HepG2 (cell line): ENCODE results near the gene CNNM1. TPM values are rescaled to one million over a fixed set of nuclear protein-coding genes. Genes with fewer than 3 reads are reported as not detected.

Experiments
- KIAA2018 ChIP-seq: sonication (generic); formaldehyde crosslinking; IDR thresholded peaks from 2 replicates; pipeline ENCODE4 v1.5.0; 2020; ENCODE audit warnings: mild to moderate bottlenecking, missing genetic modification reagents, borderline replicate concordance
- MXD3 ChIP-seq: IDR thresholded peaks from 2 replicates; pipeline ENCODE4 v1.6.1; 2016; ENCODE audit warnings: mild to moderate bottlenecking, missing biosample characterization, missing genetic modification reagents
- ZBTB33 ChIP-seq: sonication (generic); formaldehyde crosslinking; IDR thresholded peaks from 2 replicates; pipeline ENCODE4 v1.4.0; 2020; ENCODE audit warnings: missing genetic modification reagents
- ZNF557 ChIP-seq: sonication (generic); formaldehyde crosslinking; IDR thresholded peaks from 2 replicates; pipeline ENCODE4 v1.4.0; 2020; ENCODE audit warnings: missing genetic modification reagents
- ZNF839 ChIP-seq: sonication (generic); formaldehyde crosslinking; IDR thresholded peaks from 2 replicates; pipeline ENCODE4 v1.4.0; 2020; ENCODE audit warnings: missing genetic modification reagents, mild to moderate bottlenecking, borderline replicate concordance
- polyA plus RNA-seq, 8 experiments: library from polyadenylated mRNA; depleted of rRNA in 3 of 8; stranded (reverse) in 7 of 8; unstranded in 1 of 8; fragments of >200 nt; fragmentation: Illumina TruSeq in 4 of 8; extraction: Trizol in 4 of 8; gene quantifications; 2 replicates each; pipeline versions ENCODE4 v1.2.1 to v1.2.3, GENCODE V29; 2011 to 2016; ENCODE audit warnings: low read depth in 4 of 8, missing spikeins in 1 of 8, mixed read lengths in 1 of 8; ENCODE audit not compliant: insufficient read depth in 1 of 8
- total RNA-seq, 5 experiments: library from RNA; depleted of rRNA; stranded (reverse); fragments of >200 nt; fragmentation: Illumina TruSeq; extraction: Trizol; gene quantifications; 2 replicates each; pipeline ENCODE4 v1.2.3, GENCODE V29; 2016; ENCODE audit warnings: low read depth in 1 of 5
- TF ChIP-seq, protein P1 (sequence below): sonication (generic); formaldehyde crosslinking; IDR thresholded peaks from 2 replicates; pipeline ENCODE4 v1.8.1; 2022; ENCODE audit warnings: low read depth, mild to moderate bottlenecking, missing genetic modification reagents

Gene CNNM1
- total and polyA plus RNA-seq, 2 of the 13 experiments (the other 11 are each of a cell fraction or from before 2014, with no cell fraction given) = 4.3 to 9.6 TPM

- no peak for TF ChIP-seq KIAA2018
- TF ChIP-seq, protein P1, sequence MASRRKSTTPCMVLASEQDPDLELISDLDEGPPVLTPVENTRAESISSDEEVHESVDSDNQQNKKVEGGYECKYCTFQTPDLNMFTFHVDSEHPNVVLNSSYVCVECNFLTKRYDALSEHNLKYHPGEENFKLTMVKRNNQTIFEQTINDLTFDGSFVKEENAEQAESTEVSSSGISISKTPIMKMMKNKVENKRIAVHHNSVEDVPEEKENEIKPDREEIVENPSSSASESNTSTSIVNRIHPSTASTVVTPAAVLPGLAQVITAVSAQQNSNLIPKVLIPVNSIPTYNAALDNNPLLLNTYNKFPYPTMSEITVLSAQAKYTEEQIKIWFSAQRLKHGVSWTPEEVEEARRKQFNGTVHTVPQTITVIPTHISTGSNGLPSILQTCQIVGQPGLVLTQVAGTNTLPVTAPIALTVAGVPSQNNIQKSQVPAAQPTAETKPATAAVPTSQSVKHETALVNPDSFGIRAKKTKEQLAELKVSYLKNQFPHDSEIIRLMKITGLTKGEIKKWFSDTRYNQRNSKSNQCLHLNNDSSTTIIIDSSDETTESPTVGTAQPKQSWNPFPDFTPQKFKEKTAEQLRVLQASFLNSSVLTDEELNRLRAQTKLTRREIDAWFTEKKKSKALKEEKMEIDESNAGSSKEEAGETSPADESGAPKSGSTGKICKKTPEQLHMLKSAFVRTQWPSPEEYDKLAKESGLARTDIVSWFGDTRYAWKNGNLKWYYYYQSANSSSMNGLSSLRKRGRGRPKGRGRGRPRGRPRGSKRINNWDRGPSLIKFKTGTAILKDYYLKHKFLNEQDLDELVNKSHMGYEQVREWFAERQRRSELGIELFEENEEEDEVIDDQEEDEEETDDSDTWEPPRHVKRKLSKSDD (CRISPR knock-in tag) = no peak
- no peak for TF ChIP-seq ZNF839
- no peak for TF ChIP-seq MXD3
- TF ChIP-seq ZNF557 = no peak
- no peak for TF ChIP-seq ZBTB33 (CRISPR knock-in tag)
- TF ChIP-seq, all 625 proteins: peak for 0
Observed at GRCh38 chr10:99318048-99318447, 11.1 kb upstream of the CNNM1 start (continued).
